GM23338 (cell line): Measurements from ENCODE around the gene EPPIN. TPM values are rescaled to one million over a fixed set of nuclear protein-coding genes. Genes with fewer than 3 reads are reported as not detected.

ENCODE experiments used
- ATAC-seq: fragments of 200-7000 bp; cut with Tn5 transposase; 3 replicates; pipeline ENCODE4 v1.9.1; 2020
- DNase-seq: peaks from one replicate; pipeline ENCODE4 v3.0.0-alpha.2; 2015; ENCODE audit warnings: low spot score
- H2AFZ ChIP-seq: fragments of 200-600 bp; sonication (generic); 2 replicates; pipeline ENCODE4 v1.8.0; 2016; ENCODE audit warnings: antibody characterized with exemption, mild to moderate bottlenecking, moderate library complexity
- H3F3A ChIP-seq: fragments of 200-600 bp; sonication (generic); replicated peaks from 2 replicates; pipeline ENCODE4 v1.8.0; 2017; ENCODE audit warnings: antibody characterized with exemption, mixed run types, low read depth
- H3K27ac ChIP-seq: fragments of 200-600 bp; sonication (generic); 2 replicates; pipeline ENCODE4 v1.6.1; 2016; ENCODE audit warnings: low read depth
- H3K27me3 ChIP-seq: fragments of 200-600 bp; sonication (generic); 2 replicates; pipeline ENCODE4 v1.8.0; 2016; ENCODE audit warnings: mild to moderate bottlenecking, mixed run types, moderate library complexity; ENCODE audit not compliant: insufficient read depth
- H3K36me3 ChIP-seq: fragments of 200-600 bp; sonication (generic); 2 replicates; pipeline ENCODE4 v1.8.0; 2016; ENCODE audit warnings: mild to moderate bottlenecking; ENCODE audit not compliant: insufficient read depth
- H3K4me1 ChIP-seq: fragments of 200-600 bp; sonication (generic); 2 replicates; pipeline ENCODE4 v1.8.0; 2016; ENCODE audit warnings: mild to moderate bottlenecking, moderate library complexity; ENCODE audit not compliant: insufficient read depth
- H3K4me2 ChIP-seq: fragments of 200-600 bp; sonication (generic); 2 replicates; pipeline ENCODE4 v1.7.1; 2017; ENCODE audit warnings: mixed run types
- H3K4me3 ChIP-seq: fragments of 200-600 bp; sonication (generic); 2 replicates; pipeline ENCODE4 v1.6.1; 2016; ENCODE audit warnings: mixed run types
- H3K79me2 ChIP-seq: fragments of 200-600 bp; sonication (generic); replicated peaks from 2 replicates; pipeline ENCODE4 v1.8.0; 2017; ENCODE audit warnings: mild to moderate bottlenecking; ENCODE audit not compliant: insufficient read depth
- H3K9me2 ChIP-seq: fragments of 200-600 bp; sonication (generic); 2 replicates; pipeline ENCODE4 v1.8.0; 2017; ENCODE audit not compliant: insufficient read depth
- H4K20me1 ChIP-seq: fragments of 200-600 bp; sonication (generic); replicated peaks from 2 replicates; pipeline ENCODE4 v1.8.0; 2017; ENCODE audit warnings: mild to moderate bottlenecking; ENCODE audit not compliant: insufficient read depth
- H3K27ac Mint-ChIP-seq: 2 replicates; pipeline ENCODE4 v1.8.0; 2020; ENCODE audit warnings: inconsistent platforms, mild to moderate bottlenecking, moderate library complexity, mixed read lengths
- H3K27me3 Mint-ChIP-seq: 3 replicates; pipeline ENCODE4 v1.8.0; 2022; ENCODE audit warnings: low read depth, mild to moderate bottlenecking, moderate library complexity, mixed read lengths, inconsistent platforms; ENCODE audit not compliant: insufficient read depth, poor library complexity
- H3K36me3 Mint-ChIP-seq: 3 replicates; pipeline ENCODE4 v1.8.0; 2021; ENCODE audit warnings: low read depth, mild to moderate bottlenecking, inconsistent platforms, moderate library complexity, mixed read lengths
- H3K4me1 Mint-ChIP-seq: 3 replicates; pipeline ENCODE4 v1.8.0; 2020; ENCODE audit warnings: mild to moderate bottlenecking, inconsistent platforms, mixed read lengths
- H3K4me3 Mint-ChIP-seq: 3 replicates; pipeline ENCODE4 v1.8.0; 2021; ENCODE audit warnings: moderate library complexity, mild to moderate bottlenecking, inconsistent platforms, mixed read lengths
- H3K9me3 Mint-ChIP-seq: 3 replicates; pipeline ENCODE4 v1.8.0; 2020; ENCODE audit warnings: moderate library complexity, mild to moderate bottlenecking, inconsistent platforms, mixed read lengths
- CREB1 ChIP-seq: fragments of 250-450 bp; sonication (Bioruptor Pico); IDR thresholded peaks from 2 replicates; pipeline ENCODE4 v1.5.0; 2020; ENCODE audit warnings: low read depth, mild to moderate bottlenecking, moderate library complexity
- CTCF ChIP-seq, 2 experiments: fragments of 200-600 bp in 1 of 2; sonication (generic) in 1 of 2; conservative IDR thresholded peaks; 2 replicates each; pipeline versions ENCODE4 v1.5.1 to v1.6.1; 2016 to 2017; ENCODE audit warnings: antibody characterized with exemption in 2 of 2, low read depth in 2 of 2, mild to moderate bottlenecking in 2 of 2, moderate library complexity in 1 of 2
- ETS1 ChIP-seq: IDR thresholded peaks from 2 replicates; pipeline ENCODE4 v1.6.1; 2016; ENCODE audit warnings: antibody characterized with exemption
- EZH2 ChIP-seq: fragments of 200-600 bp; sonication (generic); IDR thresholded peaks from one replicate; pipeline ENCODE4 v1.8.0; 2017; ENCODE audit warnings: antibody characterized with exemption, mild to moderate bottlenecking, low read depth; ENCODE audit not compliant: unreplicated experiment
- EZH2phosphoT487 ChIP-seq: fragments of 200-600 bp; sonication (generic); IDR thresholded peaks from one replicate; pipeline ENCODE4 v1.8.1; 2018; ENCODE audit warnings: antibody characterized with exemption; ENCODE audit not compliant: unreplicated experiment
- JUNB ChIP-seq: IDR thresholded peaks from one replicate; pipeline ENCODE4 v1.6.1; 2016; ENCODE audit warnings: antibody characterized with exemption; ENCODE audit not compliant: unreplicated experiment
- NANOG ChIP-seq: IDR thresholded peaks from 2 replicates; pipeline ENCODE4 v1.6.1; 2016; ENCODE audit warnings: antibody characterized with exemption, borderline replicate concordance
- POLR2AphosphoS5 ChIP-seq: IDR thresholded peaks from 2 replicates; pipeline ENCODE4 v1.6.1; 2016; ENCODE audit warnings: antibody characterized with exemption, low read depth
- REST ChIP-seq: IDR thresholded peaks from one replicate; pipeline ENCODE4 v1.6.1; 2018; ENCODE audit warnings: antibody characterized with exemption; ENCODE audit not compliant: unreplicated experiment
- STAT1 ChIP-seq: IDR thresholded peaks from one replicate; pipeline ENCODE4 v1.6.1; 2016; ENCODE audit warnings: antibody characterized with exemption; ENCODE audit not compliant: unreplicated experiment
- ZNF114 ChIP-seq: fragments of 250-450 bp; sonication (Bioruptor Pico); IDR thresholded peaks from 2 replicates; pipeline ENCODE4 v1.5.0; 2020; ENCODE audit warnings: mild to moderate bottlenecking, moderate library complexity
- ZNF331 ChIP-seq: fragments of 250-450 bp; sonication (Bioruptor Pico); IDR thresholded peaks from 2 replicates; pipeline ENCODE4 v1.5.0; 2020; ENCODE audit warnings: low read depth, mild to moderate bottlenecking, moderate library complexity
- ZNF462 ChIP-seq: fragments of 250-450 bp; sonication (Bioruptor Pico); IDR thresholded peaks from 2 replicates; pipeline ENCODE4 v1.5.0; 2020; ENCODE audit warnings: mild to moderate bottlenecking, moderate library complexity
- polyA plus RNA-seq: library from polyadenylated mRNA; unstranded; fragments of >200 nt; fragmentation: Nextera tagmentation; extraction: Ambion mirVana; gene quantifications from 2 replicates; pipeline ENCODE4 v1.2.1, GENCODE V29; 2016
- total RNA-seq: library from RNA; depleted of rRNA; stranded (reverse); fragments of >200 nt; shearing (Covaris generic); gene quantifications from 2 replicates; pipeline ENCODE4 v1.2.3, GENCODE V29; 2014

EPPIN gene
- total and polyA plus RNA-seq, 2 experiments from 2014 or later, result 0.78 TPM; not detected in 1

GRCh38 chr20:45593498-45593897 lies 46.3 kb upstream of the EPPIN start:
- no peaks in the 10 kb centered on the region for H3K27me3 ChIP-seq
- no peaks in the 10 kb centered on the region for H3K79me2 ChIP-seq
- DNase-seq (no peak), ATAC-seq (no peak)
- Mint-ChIP-seq H3K27ac (no peak overlapping the region), H3K4me3 (no peak overlapping the region), H3K9me3 (peaks cover 9% of the 10 kb centered on the region), H3K27me3 (no peaks in the 10 kb centered on the region), H3K4me1 (no peaks in the 10 kb centered on the region), H3K36me3 (peaks cover 9% of the 10 kb centered on the region)
- H3F3A ChIP-seq, result no peaks in the 10 kb centered on the region
- H3K27ac ChIP-seq, result no peak overlapping the region
- H3K4me2 ChIP-seq, result no peak overlapping the region
- no peak overlapping the region for H2AFZ ChIP-seq
- peaks cover 9% of the 10 kb centered on the region for H3K9me2 ChIP-seq
- no peaks in the 10 kb centered on the region for H4K20me1 ChIP-seq
- H3K4me3 ChIP-seq, result no peak overlapping the region
- H3K36me3 ChIP-seq, result no peaks in the 10 kb centered on the region
- TF ChIP-seq POLR2AphosphoS5, result no peak
- TF ChIP-seq REST, result no peak
- TF ChIP-seq ZNF114 (CRISPR knock-in tag), result no peak
- no peak for TF ChIP-seq CTCF (conservative IDR thresholded peaks at IDR 0.05; ENCODE audit: low read depth in 2 of 2)
- no peak for TF ChIP-seq CREB1 (CRISPR knock-in tag)
- no peak for TF ChIP-seq ZNF331
- no peak for TF ChIP-seq STAT1
- no peak for TF ChIP-seq NANOG
- no peak for TF ChIP-seq EZH2
- TF ChIP-seq EZH2phosphoT487, result no peak
- no peak for TF ChIP-seq ETS1
- TF ChIP-seq JUNB, result no peak
- TF ChIP-seq ZNF462 (CRISPR knock-in tag), result no peak
- H3K4me1 ChIP-seq, result no peaks in the 10 kb centered on the region
